Ishikawa (cell line): ENCODE results near the gene ABCC11.

Experiments
- CEBPB ChIP-seq: IDR thresholded peaks from 2 replicates; pipeline ENCODE4 v1.6.1; 2012
- EP300 ChIP-seq: IDR thresholded peaks from 2 replicates; pipeline ENCODE4 v1.6.1; 2012; ENCODE audit warnings: borderline replicate concordance
- ZBTB7A ChIP-seq: IDR thresholded peaks from 2 replicates; pipeline ENCODE4 v1.6.1; 2012; ENCODE audit warnings: low read depth
- TF ChIP-seq, protein P1 (sequence below): IDR thresholded peaks from 2 replicates; pipeline ENCODE4 v1.6.1; 2012; ENCODE audit warnings: low read depth, mild to moderate bottlenecking
- TF ChIP-seq, protein P2 (sequence below): IDR thresholded peaks from 2 replicates; pipeline ENCODE4 v1.6.1; 2012

DNA sequence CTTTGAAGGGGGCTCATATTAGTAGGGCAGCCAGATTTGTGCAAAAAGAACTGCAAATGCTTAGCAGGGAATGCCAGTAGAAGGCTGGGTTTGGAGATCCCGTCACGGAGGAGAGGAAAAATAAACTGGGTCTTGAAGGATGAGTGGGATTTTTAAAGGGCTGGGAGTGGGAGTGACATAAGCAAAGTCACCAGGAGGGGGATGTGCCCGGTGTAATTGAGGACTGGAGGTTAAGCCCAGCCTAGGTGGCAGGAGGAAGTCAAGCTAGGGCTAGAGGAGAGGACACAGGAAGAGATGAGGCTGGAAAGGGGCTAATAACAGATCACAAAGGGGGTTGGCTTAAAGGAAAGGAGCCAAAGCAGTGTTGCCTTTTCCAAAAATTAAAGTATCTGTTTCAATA, 26.4 kb downstream of the ABCC11 start:
- TF ChIP-seq, protein P1, sequence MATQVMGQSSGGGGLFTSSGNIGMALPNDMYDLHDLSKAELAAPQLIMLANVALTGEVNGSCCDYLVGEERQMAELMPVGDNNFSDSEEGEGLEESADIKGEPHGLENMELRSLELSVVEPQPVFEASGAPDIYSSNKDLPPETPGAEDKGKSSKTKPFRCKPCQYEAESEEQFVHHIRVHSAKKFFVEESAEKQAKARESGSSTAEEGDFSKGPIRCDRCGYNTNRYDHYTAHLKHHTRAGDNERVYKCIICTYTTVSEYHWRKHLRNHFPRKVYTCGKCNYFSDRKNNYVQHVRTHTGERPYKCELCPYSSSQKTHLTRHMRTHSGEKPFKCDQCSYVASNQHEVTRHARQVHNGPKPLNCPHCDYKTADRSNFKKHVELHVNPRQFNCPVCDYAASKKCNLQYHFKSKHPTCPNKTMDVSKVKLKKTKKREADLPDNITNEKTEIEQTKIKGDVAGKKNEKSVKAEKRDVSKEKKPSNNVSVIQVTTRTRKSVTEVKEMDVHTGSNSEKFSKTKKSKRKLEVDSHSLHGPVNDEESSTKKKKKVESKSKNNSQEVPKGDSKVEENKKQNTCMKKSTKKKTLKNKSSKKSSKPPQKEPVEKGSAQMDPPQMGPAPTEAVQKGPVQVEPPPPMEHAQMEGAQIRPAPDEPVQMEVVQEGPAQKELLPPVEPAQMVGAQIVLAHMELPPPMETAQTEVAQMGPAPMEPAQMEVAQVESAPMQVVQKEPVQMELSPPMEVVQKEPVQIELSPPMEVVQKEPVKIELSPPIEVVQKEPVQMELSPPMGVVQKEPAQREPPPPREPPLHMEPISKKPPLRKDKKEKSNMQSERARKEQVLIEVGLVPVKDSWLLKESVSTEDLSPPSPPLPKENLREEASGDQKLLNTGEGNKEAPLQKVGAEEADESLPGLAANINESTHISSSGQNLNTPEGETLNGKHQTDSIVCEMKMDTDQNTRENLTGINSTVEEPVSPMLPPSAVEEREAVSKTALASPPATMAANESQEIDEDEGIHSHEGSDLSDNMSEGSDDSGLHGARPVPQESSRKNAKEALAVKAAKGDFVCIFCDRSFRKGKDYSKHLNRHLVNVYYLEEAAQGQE = no peak
- TF ChIP-seq EP300 (no peak), ZBTB7A (no peak), CEBPB (no peak)
- TF ChIP-seq, protein P2, sequence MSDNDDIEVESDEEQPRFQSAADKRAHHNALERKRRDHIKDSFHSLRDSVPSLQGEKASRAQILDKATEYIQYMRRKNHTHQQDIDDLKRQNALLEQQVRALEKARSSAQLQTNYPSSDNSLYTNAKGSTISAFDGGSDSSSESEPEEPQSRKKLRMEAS = no peak
